Stimulated activated memory B cell treated with anti-CD40 and anti-IgM and Interleukin-4, amounts not matched to agents 10 μg/mL and 1 μg/mL and 100 μg/mL, for 72 hours (primary cell): ENCODE results near the gene ITGBL1.

Experiments
- ATAC-seq: fragments of 150-1000 bp; cut with Tn5 transposase; 2 replicates; pipeline ENCODE4 v1.10.0; 2021
- H3K27ac Mint-ChIP-seq: one replicate; pipeline ENCODE4 v1.8.0; 2022; ENCODE audit warnings: mild to moderate bottlenecking, mixed read lengths
- H3K27me3 Mint-ChIP-seq: one replicate; pipeline ENCODE4 v1.8.0; 2022; ENCODE audit warnings: mixed read lengths
- H3K36me3 Mint-ChIP-seq: one replicate; pipeline ENCODE4 v1.8.0; 2022; ENCODE audit warnings: mixed read lengths
- H3K4me1 Mint-ChIP-seq: one replicate; pipeline ENCODE4 v1.8.0; 2022; ENCODE audit warnings: mixed read lengths
- H3K4me3 Mint-ChIP-seq: one replicate; pipeline ENCODE4 v1.8.0; 2022; ENCODE audit warnings: mild to moderate bottlenecking, moderate library complexity, mixed read lengths
- H3K9me3 Mint-ChIP-seq: one replicate; pipeline ENCODE4 v1.8.0; 2022; ENCODE audit warnings: mixed read lengths

The ITGBL1 gene

GRCh38 chr13:101481421-101481820 lies 28.9 kb downstream of the ITGBL1 start:
- H3K27ac Mint-ChIP-seq: no peak overlapping the region
- H3K9me3 Mint-ChIP-seq: peaks cover 7% of the 10 kb centered on the region
- no peak for ATAC-seq
- no peak overlapping the region for H3K4me3 Mint-ChIP-seq
- H3K27me3 Mint-ChIP-seq: no peaks in the 10 kb centered on the region
- H3K36me3 Mint-ChIP-seq: no peaks in the 10 kb centered on the region
- H3K4me1 Mint-ChIP-seq: no peaks in the 10 kb centered on the region

DNA sequence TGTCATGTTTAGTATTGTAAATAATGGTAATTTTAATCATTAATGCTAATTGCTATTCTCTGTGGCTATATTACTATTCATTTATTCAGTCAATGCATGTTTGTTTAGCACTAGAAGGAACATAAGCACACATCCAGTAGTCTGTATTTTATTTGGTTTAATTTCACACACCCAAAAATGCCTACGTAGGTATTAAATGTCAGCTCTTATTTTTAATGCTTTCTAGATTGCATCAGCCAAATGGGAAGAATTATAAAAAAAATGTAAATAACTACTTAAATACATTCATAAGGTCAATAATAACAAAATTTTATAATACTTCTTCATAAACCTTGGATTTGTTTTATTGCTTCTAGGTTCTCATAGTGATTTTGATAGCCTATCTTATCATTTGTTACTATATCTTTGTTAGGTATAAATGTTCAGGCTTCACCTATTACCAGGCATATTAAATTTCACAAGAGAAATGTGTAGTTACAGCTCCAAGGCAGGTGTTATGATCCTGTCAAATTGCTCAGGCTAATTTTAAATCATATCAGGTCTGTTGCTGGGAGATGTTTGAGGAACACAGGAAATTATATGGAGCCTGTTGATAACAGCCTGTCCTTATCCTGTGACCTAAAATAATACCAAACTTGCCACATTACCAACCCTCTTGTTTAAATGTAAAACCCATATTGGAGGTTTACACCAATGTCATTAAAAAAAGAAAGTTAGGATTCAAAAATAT lies 34.4 kb downstream of the ITGBL1 start:
- no peaks in the 10 kb centered on the region for H3K9me3 Mint-ChIP-seq
- no peaks in the 10 kb centered on the region for H3K36me3 Mint-ChIP-seq
- no peak for ATAC-seq
- no peak overlapping the region for H3K4me3 Mint-ChIP-seq
- no peaks in the 10 kb centered on the region for H3K4me1 Mint-ChIP-seq
- no peak overlapping the region for H3K27ac Mint-ChIP-seq
- no peaks in the 10 kb centered on the region for H3K27me3 Mint-ChIP-seq

- Mint-ChIP-seq H3K4me1 (no peaks in the 10 kb centered on the region), H3K9me3 (no peaks in the 10 kb centered on the region), H3K4me3 (no peak overlapping the region), H3K36me3 (no peaks in the 10 kb centered on the region), H3K27me3 (no peaks in the 10 kb centered on the region), H3K27ac (no peak overlapping the region)
- no peak for ATAC-seq
These were observed 35.0 kb downstream of the ITGBL1 start for GRCh38 chr13:101487438-101487830.

DNA sequence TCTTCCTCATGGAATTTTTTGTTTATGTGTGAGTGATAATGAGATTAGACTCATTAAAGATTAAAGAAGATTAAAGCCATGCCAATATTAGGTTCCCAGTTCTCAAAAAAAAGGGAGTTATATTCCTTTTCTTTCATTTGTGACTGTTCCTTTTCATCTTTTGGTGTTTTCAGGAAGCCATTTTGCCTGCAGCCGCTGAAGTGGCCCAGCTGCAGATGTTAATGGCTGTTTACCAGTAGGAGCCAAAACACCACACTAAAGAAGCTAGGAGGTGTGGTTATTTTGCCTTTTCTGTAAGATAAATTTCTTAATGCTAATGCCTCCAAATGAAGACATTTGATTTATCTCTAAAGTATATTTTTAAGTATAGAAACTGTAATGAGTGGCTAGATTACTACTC lies 36.3 kb downstream of the ITGBL1 start:
- no peak for ATAC-seq
- H3K4me3 Mint-ChIP-seq: no peak overlapping the region
- no peaks in the 10 kb centered on the region for H3K4me1 Mint-ChIP-seq
- H3K27me3 Mint-ChIP-seq: no peaks in the 10 kb centered on the region
- H3K36me3 Mint-ChIP-seq: no peaks in the 10 kb centered on the region
- no peaks in the 10 kb centered on the region for H3K9me3 Mint-ChIP-seq
- no peak overlapping the region for H3K27ac Mint-ChIP-seq

- H3K27me3 Mint-ChIP-seq: no peaks in the 10 kb centered on the region
- H3K27ac Mint-ChIP-seq: no peak overlapping the region
- H3K4me1 Mint-ChIP-seq: no peaks in the 10 kb centered on the region
- H3K36me3 Mint-ChIP-seq: no peaks in the 10 kb centered on the region
- H3K4me3 Mint-ChIP-seq: no peak overlapping the region
- ATAC-seq: no peak
- no peaks in the 10 kb centered on the region for H3K9me3 Mint-ChIP-seq
These were observed 37.3 kb downstream of the ITGBL1 start for GRCh38 chr13:101489643-101490405.

DNA sequence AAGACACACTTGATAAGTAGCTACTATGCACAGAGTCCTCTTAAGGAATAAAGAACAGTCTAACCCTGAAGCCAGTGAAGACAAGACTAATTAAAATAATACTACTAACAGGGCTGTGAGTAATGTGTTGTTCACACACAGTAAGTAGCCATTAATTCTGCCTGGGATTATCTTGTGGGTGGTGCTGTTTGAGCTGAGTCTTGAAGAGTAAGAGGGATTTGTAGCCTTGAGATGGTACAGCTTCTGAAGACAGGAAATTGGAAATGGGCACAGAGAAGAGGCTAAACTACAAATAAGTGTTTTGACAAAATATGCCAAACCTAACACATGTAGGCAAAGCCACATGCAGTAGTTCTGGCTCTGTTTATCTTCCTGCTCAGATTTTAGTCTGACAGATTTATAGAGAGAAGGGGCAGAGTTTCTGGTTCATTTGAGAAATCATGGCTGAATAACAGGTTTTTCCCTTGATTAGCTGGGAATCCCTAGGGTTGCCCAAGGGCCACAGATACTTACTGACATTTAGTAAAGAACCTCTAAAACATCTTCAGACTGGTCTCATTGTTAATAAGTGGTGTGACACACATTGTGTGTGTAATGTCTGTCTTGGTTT lies 38.0 kb downstream of the ITGBL1 start:
- Mint-ChIP-seq H3K9me3 (no peaks in the 10 kb centered on the region), H3K27me3 (no peaks in the 10 kb centered on the region), H3K4me3 (no peak overlapping the region), H3K36me3 (no peaks in the 10 kb centered on the region), H3K4me1 (no peaks in the 10 kb centered on the region), H3K27ac (no peak overlapping the region)
- no peak for ATAC-seq

DNA sequence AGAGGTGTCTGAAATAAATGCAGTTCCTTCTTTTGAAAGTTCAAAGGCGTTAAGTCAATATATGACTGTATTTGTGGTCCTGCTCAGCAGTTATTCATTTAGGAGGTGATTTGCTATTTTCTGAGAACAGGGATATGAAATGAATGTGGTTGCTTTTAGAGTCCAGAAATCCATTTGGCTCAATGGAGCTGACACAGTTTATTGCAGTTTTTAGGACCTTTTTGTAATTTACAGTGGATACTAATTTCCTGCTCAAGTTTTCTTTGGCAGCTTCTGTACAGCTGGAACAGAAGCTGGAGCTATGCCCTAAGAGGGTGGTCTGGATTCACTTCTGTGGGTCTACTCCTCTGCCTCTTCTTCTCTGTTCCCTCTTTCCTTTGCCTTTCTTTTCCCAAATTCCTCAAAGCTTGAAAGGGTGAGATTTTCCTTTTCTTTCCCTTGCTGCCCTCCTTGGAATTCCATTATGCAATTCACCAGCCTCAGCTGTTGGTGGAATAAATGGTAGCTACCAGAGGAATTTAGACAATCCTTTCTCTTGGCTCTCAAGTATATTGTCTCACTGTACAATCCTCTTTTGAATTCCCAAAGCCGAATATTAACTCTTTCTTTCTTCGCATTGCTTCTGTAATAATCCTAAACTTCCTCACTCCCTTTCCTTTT lies 39.9 kb downstream of the ITGBL1 start:
- Mint-ChIP-seq H3K36me3 (no peaks in the 10 kb centered on the region), H3K27me3 (no peaks in the 10 kb centered on the region), H3K27ac (no peak overlapping the region), H3K4me1 (no peaks in the 10 kb centered on the region), H3K9me3 (no peaks in the 10 kb centered on the region), H3K4me3 (no peak overlapping the region)
- no peak for ATAC-seq

DNA sequence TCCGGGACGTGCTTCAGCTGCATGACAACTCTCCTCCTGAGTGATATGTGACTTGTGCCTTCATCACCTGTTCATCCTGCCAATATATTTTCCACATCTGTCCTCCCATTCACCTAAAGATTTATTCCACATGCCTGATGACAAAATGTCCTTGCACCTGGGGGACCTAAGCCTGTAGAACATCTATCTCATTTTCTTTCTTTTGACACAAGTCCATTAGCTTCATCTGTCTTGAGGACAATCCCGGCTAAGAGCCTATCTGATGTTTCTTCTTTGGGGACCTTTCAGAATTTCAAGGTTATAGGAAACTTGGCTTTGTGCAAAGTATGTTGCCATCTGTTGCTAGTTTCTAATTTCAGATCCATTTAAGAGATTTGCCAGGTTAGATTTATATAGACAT lies 41.1 kb downstream of the ITGBL1 start:
- H3K4me1 Mint-ChIP-seq: no peaks in the 10 kb centered on the region
- no peak for ATAC-seq
- H3K27me3 Mint-ChIP-seq: no peaks in the 10 kb centered on the region
- no peaks in the 10 kb centered on the region for H3K9me3 Mint-ChIP-seq
- no peak overlapping the region for H3K27ac Mint-ChIP-seq
- no peaks in the 10 kb centered on the region for H3K36me3 Mint-ChIP-seq
- no peak overlapping the region for H3K4me3 Mint-ChIP-seq

GRCh38 chr13:101499406-101499805 lies 46.9 kb downstream of the ITGBL1 start:
- no peaks in the 10 kb centered on the region for H3K36me3 Mint-ChIP-seq
- no peaks in the 10 kb centered on the region for H3K9me3 Mint-ChIP-seq
- H3K27me3 Mint-ChIP-seq: no peaks in the 10 kb centered on the region
- no peaks in the 10 kb centered on the region for H3K4me1 Mint-ChIP-seq
- ATAC-seq: no peak
- no peak overlapping the region for H3K4me3 Mint-ChIP-seq
- no peak overlapping the region for H3K27ac Mint-ChIP-seq

DNA sequence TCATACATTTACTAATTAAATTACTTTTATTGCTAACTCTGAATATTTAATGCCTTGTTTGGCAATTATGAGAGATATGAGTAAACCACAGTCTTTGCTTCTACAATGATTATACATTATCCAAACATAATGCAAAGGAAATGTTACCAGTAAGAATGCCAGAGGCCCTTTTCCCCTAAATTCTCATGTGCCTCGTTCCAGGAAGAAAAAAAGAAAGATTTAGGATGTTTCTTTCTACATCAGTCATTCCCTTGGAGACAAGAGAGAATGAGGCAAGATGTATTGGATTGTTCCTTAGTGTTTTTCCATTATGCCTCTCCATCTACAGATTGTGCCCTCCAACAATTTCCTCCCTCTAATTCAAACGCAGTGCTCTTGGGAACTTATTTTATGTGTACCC lies 50.1 kb downstream of the ITGBL1 start:
- H3K4me3 Mint-ChIP-seq: no peak overlapping the region
- no peaks in the 10 kb centered on the region for H3K36me3 Mint-ChIP-seq
- no peaks in the 10 kb centered on the region for H3K4me1 Mint-ChIP-seq
- ATAC-seq: no peak
- no peaks in the 10 kb centered on the region for H3K9me3 Mint-ChIP-seq
- H3K27ac Mint-ChIP-seq: no peak overlapping the region
- peaks cover 9% of the 10 kb centered on the region for H3K27me3 Mint-ChIP-seq

GRCh38 chr13:101511161-101511560 lies 58.7 kb downstream of the ITGBL1 start:
- no peaks in the 10 kb centered on the region for H3K36me3 Mint-ChIP-seq
- no peak overlapping the region for H3K27ac Mint-ChIP-seq
- no peaks in the 10 kb centered on the region for H3K9me3 Mint-ChIP-seq
- ATAC-seq: no peak
- no peaks in the 10 kb centered on the region for H3K4me1 Mint-ChIP-seq
- peaks cover 9% of the 10 kb centered on the region for H3K27me3 Mint-ChIP-seq
- H3K4me3 Mint-ChIP-seq: no peak overlapping the region

GRCh38 chr13:101511766-101512165 lies 59.3 kb downstream of the ITGBL1 start:
- ATAC-seq: no peak
- Mint-ChIP-seq H3K4me3 (no peak overlapping the region), H3K27ac (no peak overlapping the region), H3K36me3 (no peaks in the 10 kb centered on the region), H3K27me3 (peaks cover 5% of the 10 kb centered on the region), H3K4me1 (no peaks in the 10 kb centered on the region), H3K9me3 (no peaks in the 10 kb centered on the region)

DNA sequence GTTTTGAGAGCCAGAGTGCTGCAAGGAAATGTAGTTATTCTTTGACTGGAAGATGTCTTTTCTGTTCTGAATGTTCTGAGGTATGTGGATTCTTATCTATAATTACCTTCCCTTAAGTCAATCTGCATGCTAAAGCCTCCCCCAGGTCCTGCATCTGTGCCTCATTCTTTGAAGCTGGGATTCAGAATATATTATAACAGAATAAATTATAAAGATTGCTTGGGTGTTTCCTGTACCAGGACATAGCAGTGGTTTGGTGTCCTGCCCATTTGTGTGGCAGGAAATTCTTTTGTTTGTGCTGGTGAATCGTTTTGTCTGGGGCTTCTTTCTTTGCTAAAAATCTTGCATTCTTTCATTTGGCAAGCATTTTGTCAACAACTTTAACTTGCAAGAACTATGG lies 60.2 kb downstream of the ITGBL1 start:
- Mint-ChIP-seq H3K4me3 (no peak overlapping the region), H3K4me1 (no peaks in the 10 kb centered on the region), H3K9me3 (no peaks in the 10 kb centered on the region), H3K27me3 (no peaks in the 10 kb centered on the region), H3K36me3 (no peaks in the 10 kb centered on the region), H3K27ac (no peak overlapping the region)
- no peak for ATAC-seq

DNA sequence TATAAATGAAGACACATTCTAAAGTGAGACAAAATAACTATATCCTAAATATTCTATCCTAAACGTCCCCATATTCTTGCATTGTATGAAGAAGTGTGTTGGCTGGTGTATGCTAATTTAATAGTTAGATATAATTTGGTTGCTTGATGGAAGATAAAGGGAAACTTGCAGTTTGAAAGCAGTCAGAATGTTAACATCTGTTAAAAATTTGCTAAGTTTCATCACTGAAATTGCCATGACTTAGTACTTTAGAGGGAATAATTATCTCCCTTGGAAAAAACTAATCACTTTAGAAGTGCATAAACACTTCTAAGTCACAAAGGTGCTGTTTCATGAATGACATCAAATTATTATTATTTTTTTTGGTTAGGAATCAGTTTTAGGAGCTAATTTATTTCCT lies 61.6 kb downstream of the ITGBL1 start:
- no peaks in the 10 kb centered on the region for H3K9me3 Mint-ChIP-seq
- no peak overlapping the region for H3K27ac Mint-ChIP-seq
- H3K36me3 Mint-ChIP-seq: no peaks in the 10 kb centered on the region
- H3K27me3 Mint-ChIP-seq: no peaks in the 10 kb centered on the region
- H3K4me3 Mint-ChIP-seq: no peak overlapping the region
- no peak for ATAC-seq
- H3K4me1 Mint-ChIP-seq: no peaks in the 10 kb centered on the region

GRCh38 chr13:101514695-101515275 lies 62.3 kb downstream of the ITGBL1 start:
- H3K27me3 Mint-ChIP-seq: no peaks in the 10 kb centered on the region
- H3K36me3 Mint-ChIP-seq: no peaks in the 10 kb centered on the region
- H3K4me1 Mint-ChIP-seq: no peaks in the 10 kb centered on the region
- no peaks in the 10 kb centered on the region for H3K9me3 Mint-ChIP-seq
- no peak overlapping the region for H3K27ac Mint-ChIP-seq
- no peak overlapping the region for H3K4me3 Mint-ChIP-seq
- ATAC-seq: no peak
